Measurements from ENCODE around the gene BDKRB2. TPM values are rescaled to one million over a fixed set of nuclear protein-coding genes. Genes with fewer than 3 reads are reported as not detected.

The BDKRB2 gene
- total RNA-seq, 6 experiments from 2014 or later: 5.8 to 11.2 (median 9.1) TPM

- Mint-ChIP-seq H3K9me3 (no peaks in the 10 kb centered on the region), H3K4me3 (no peak overlapping the region), H3K36me3 (ENCODE audit: low read depth) (no peaks in the 10 kb centered on the region), H3K27me3 (ENCODE audit: insufficient read depth) (no peaks in the 10 kb centered on the region; the same call in 1 of the 2 replicates), H3K27ac (peak overlapping the region; percentile 1; the same call in 1 of the 2 replicates), H3K4me1 (ENCODE audit: low read depth) (peaks cover 30% of the 10 kb centered on the region)
- TF ChIP-seq, protein P1, sequence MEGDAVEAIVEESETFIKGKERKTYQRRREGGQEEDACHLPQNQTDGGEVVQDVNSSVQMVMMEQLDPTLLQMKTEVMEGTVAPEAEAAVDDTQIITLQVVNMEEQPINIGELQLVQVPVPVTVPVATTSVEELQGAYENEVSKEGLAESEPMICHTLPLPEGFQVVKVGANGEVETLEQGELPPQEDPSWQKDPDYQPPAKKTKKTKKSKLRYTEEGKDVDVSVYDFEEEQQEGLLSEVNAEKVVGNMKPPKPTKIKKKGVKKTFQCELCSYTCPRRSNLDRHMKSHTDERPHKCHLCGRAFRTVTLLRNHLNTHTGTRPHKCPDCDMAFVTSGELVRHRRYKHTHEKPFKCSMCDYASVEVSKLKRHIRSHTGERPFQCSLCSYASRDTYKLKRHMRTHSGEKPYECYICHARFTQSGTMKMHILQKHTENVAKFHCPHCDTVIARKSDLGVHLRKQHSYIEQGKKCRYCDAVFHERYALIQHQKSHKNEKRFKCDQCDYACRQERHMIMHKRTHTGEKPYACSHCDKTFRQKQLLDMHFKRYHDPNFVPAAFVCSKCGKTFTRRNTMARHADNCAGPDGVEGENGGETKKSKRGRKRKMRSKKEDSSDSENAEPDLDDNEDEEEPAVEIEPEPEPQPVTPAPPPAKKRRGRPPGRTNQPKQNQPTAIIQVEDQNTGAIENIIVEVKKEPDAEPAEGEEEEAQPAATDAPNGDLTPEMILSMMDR (IDR thresholded peaks at IDR 0.05): no peak
- no peak for DNase-seq
Measured at GRCh38 chr14:96177766-96178375, 26.8 kb upstream of the BDKRB2 start.

DNA sequence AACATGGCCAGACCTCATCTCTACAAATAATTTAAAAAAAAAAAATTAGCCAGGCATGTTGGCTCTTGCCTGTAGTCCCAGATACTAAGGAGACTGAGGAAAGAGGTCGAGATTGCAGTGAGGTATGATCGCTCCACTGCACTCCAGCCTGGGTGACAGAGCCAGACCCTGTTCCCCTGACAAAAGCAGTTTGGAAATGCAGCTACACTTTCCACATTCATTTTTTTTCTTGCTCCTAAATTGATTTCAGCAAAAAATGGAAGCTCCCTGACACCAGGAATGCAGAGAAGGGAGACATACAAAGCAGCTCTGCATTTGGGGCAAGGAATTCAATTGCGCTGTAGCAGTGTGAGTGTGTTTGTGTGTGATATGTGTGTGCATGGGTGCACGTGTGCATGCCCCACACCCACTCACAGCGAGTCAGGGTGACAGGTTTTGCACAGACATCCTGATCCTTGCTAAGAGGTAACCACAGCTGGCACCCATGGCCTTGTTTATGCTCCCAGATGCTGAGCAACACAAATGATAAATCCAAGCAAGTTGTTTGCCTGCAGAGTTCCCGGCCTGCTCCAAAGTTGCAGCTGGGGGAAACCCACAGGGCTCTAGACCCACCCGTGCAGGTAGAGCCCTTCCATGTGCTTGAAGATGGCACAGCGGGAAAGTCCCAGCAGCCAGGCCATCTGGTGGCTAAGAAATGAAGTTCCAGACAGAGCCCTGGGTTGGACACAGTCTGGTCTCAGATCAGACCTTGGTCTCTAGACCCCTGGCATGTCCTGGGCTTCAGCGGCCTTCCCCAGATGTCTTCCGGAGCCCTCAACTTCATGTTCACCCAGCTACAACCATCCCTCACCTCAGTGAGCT, 25.9 kb upstream of the BDKRB2 start:
- no peak for DNase-seq
- Mint-ChIP-seq H3K4me3 (no peak overlapping the region), H3K4me1 (ENCODE audit: low read depth) (peaks cover 30% of the 10 kb centered on the region), H3K27me3 (ENCODE audit: insufficient read depth) (no peaks in the 10 kb centered on the region; the same call in 1 of the 2 replicates), H3K9me3 (no peaks in the 10 kb centered on the region), H3K36me3 (ENCODE audit: low read depth) (no peaks in the 10 kb centered on the region), H3K27ac (no peak overlapping the region)
- TF ChIP-seq, protein P1 (IDR thresholded peaks at IDR 0.05): peak; percentile 43; the same call in 1 of the 2 replicates

- Mint-ChIP-seq H3K27ac (no peak overlapping the region), H3K4me3 (no peak overlapping the region), H3K4me1 (ENCODE audit: low read depth) (peaks cover 33% of the 10 kb centered on the region), H3K36me3 (ENCODE audit: low read depth) (no peaks in the 10 kb centered on the region), H3K27me3 (ENCODE audit: insufficient read depth) (peaks cover 2% of the 10 kb centered on the region), H3K9me3 (no peaks in the 10 kb centered on the region)
- TF ChIP-seq, protein P1 (IDR thresholded peaks at IDR 0.05): no peak
- no peak for DNase-seq
Measured at GRCh38 chr14:96180043-96180874, 24.4 kb upstream of the BDKRB2 start.

- Mint-ChIP-seq H3K9me3 (no peaks in the 10 kb centered on the region), H3K4me1 (ENCODE audit: low read depth) (peaks cover 24% of the 10 kb centered on the region), H3K36me3 (ENCODE audit: low read depth) (no peaks in the 10 kb centered on the region), H3K27ac (no peak overlapping the region), H3K4me3 (no peak overlapping the region), H3K27me3 (ENCODE audit: insufficient read depth) (peaks cover 2% of the 10 kb centered on the region)
- TF ChIP-seq, protein P1 (IDR thresholded peaks at IDR 0.05): no peak
- DNase-seq: no peak
Measured at GRCh38 chr14:96181186-96182056, 23.2 kb upstream of the BDKRB2 start.

DNA sequence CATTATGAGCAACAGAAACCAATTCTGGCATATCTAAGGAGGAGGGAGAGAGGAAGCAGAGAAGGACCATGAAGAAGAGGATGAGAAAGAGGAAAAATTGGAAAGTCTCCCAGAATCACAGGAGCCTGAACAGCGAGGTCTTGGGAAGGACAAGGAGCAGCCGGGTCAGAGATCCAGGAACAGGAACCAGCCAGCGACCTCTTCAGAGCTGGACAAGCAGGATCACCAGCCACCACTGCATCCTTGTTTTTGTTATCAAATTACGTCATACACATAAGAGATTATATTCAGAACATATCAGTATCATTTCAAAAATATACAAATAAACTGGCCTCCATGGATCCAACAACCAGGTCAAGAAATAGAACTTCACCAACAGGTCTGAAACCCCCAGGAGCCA, 22.1 kb upstream of the BDKRB2 start:
- Mint-ChIP-seq H3K27ac (no peak overlapping the region), H3K9me3 (no peaks in the 10 kb centered on the region), H3K36me3 (ENCODE audit: low read depth) (no peaks in the 10 kb centered on the region), H3K4me1 (ENCODE audit: low read depth) (peaks cover 12% of the 10 kb centered on the region), H3K27me3 (ENCODE audit: insufficient read depth) (peaks cover 2% of the 10 kb centered on the region), H3K4me3 (no peak overlapping the region)
- DNase-seq: no peak
- TF ChIP-seq, protein P1 (IDR thresholded peaks at IDR 0.05): no peak
